ENCODE data around the gene FTO. TPM values are rescaled to one million over a fixed set of nuclear protein-coding genes. Genes with fewer than 3 reads are reported as not detected.

Gene FTO
- total and polyA plus RNA-seq, 2 of the 8 experiments (the other 6 are each of a cell fraction or from before 2014, with no cell fraction given), result 34.5 to 59.8 TPM

DNA sequence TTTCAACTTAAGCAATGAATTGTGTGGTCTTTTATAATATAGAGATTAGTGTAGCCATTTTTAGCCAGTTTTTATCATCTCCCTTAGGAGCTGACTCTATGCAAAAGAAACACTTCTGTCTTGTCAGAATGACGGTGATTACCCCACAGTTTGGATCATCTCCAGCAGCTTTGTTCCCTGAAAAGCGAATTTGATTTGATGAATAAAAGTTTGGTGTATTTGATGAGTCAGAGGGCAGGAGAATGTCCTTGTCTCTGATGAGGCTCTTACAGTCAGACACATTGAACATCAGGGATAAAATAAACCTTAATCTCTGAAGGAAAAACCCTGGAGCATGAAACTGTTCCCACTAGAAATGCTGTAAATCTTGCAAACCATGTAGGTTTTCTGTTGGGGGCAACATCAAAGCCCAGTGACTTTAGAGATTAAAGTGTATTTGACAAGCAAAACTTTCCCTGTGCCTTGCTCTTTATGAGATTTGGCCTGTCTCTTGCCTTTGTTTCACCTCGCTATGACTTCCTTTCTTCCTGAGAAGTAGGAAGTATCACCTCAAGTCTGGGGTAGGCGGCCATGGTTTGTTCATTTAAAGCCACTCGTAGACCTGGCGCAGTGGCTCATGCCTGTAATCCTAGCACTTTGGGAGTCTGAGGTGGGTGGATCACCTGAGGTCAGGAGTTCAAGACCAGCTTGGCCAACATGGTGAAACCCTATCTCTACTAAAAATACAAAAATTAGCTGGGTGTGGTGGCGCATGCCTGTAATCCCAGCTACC, 209.3 kb downstream of the FTO start:
- Histone ChIP-seq H3K23ac (ENCODE audit: insufficient read length) (no peak overlapping the region), H2BK15ac (ENCODE audit: low read length) (no peak overlapping the region), H3K79me1 (ENCODE audit: low read depth, low read length) (no peaks in the 10 kb centered on the region), H2BK12ac (ENCODE audit: low read depth, low read length) (no peak overlapping the region), H3K4me3 (ENCODE audit: extremely low read depth in 1 of 4, insufficient read depth in 2 of 4, low read depth in 3 of 4, low read length in 4 of 4) (no peak overlapping the region), H4K8ac (ENCODE audit: extremely low read depth, insufficient read depth, low read length) (no peak overlapping the region), H3K4me1 (replicated peaks in 1 of 4; ENCODE audit: control insufficient read depth in 3 of 4, insufficient read depth in 4 of 4, low read length in 3 of 4) (peaks cover 0 to 16% (median 7%) of the 10 kb centered on the region in 4 experiments; a peak in 3 of 7 replicates), H2BK5ac (ENCODE audit: low read depth, low read length) (no peak overlapping the region), H2BK120ac (replicated peaks; ENCODE audit: low read depth, low read length) (no peak overlapping the region), H3K23me2 (ENCODE audit: low read depth, low read length) (no peaks in the 10 kb centered on the region), H3K4ac (replicated peaks; ENCODE audit: insufficient read length, low read depth, low read length) (no peak overlapping the region), H2BK20ac (ENCODE audit: low read length) (no peak overlapping the region), H3K4me2 (ENCODE audit: insufficient read depth in 1 of 2, low read depth in 2 of 2, low read length in 2 of 2) (no peak overlapping the region), H2AK5ac (ENCODE audit: low read depth, low read length) (no peak overlapping the region), H3K18ac (ENCODE audit: extremely low read depth, low read length) (no peak overlapping the region), H3K14ac (ENCODE audit: insufficient read length) (no peak overlapping the region), H4K5ac (ENCODE audit: insufficient read length, low read depth, low read length) (no peak overlapping the region), H4K91ac (replicated peaks; ENCODE audit: insufficient read length, low read length) (no peak overlapping the region), H2AFZ (ENCODE audit: low read length) (no peak overlapping the region), H3K9ac (replicated peaks in 1 of 4; ENCODE audit: extremely low read depth in 1 of 4, low read depth in 3 of 4, low read length in 3 of 4) (no peak overlapping the region), H3K79me2 (ENCODE audit: control insufficient read depth in 1 of 2, insufficient read depth in 2 of 2, low read length in 2 of 2) (no peaks in the 10 kb centered on the region), H3K27ac (ENCODE audit: low read depth, low read length) (no peak overlapping the region), H3K9me3 (ENCODE audit: insufficient read depth in 2 of 2, low read depth in 1 of 2, low read length in 1 of 2) (no peaks in the 10 kb centered on the region), H3K56ac (replicated peaks; ENCODE audit: insufficient read length, low read depth, low read length) (no peak overlapping the region), H4K20me1 (replicated peaks in 1 of 2; ENCODE audit: control insufficient read depth in 1 of 2, insufficient read depth in 2 of 2, low read length in 2 of 2) (no peaks in the 10 kb centered on the region), H3K27me3 (replicated peaks in 1 of 4; ENCODE audit: control insufficient read depth in 3 of 4, extremely low read depth in 1 of 4, insufficient read depth in 3 of 4, low read length in 3 of 4) (no peaks in the 10 kb centered on the region), H3K36me3 (ENCODE audit: control insufficient read depth in 2 of 4, insufficient read depth in 4 of 4, low read length in 3 of 4) (no peaks in the 10 kb centered on the region)
- TF ChIP-seq BCL11A (IDR thresholded peaks at IDR 0.05; ENCODE audit: low read depth in 2 of 2, low read length in 2 of 2), result no peak
- TF ChIP-seq CBX8 (IDR thresholded peaks at IDR 0.05; ENCODE audit: borderline replicate concordance, low read depth, low read length), result no peak
- TF ChIP-seq POLR2AphosphoS5 (IDR thresholded peaks at IDR 0.05; ENCODE audit: low read depth, low read length), result no peak
- no peak for TF ChIP-seq PHF8 (conservative IDR thresholded peaks at IDR 0.05; ENCODE audit: low read depth, low read length)
- TF ChIP-seq ASH2L (IDR thresholded peaks at IDR 0.05; ENCODE audit: low read length), result no peak
- WGBS, 2 experiments (ENCODE audit: extremely low coverage in 1 of 2, insufficient coverage in 1 of 2, insufficient read length in 1 of 2, insufficient replicate concordance in 2 of 2, low coverage in 1 of 2, low lambda C conversion rate in 2 of 2, missing lambda C conversion rate in 1 of 2), result 91% methylated on average over 7 of the region's 7 CpGs; no CpG with 5 or more reads in 1 of the 2 experiments
- POLR2A ChIA-PET (ENCODE audit: partially characterized antibody), result no interaction called here
- DNase-seq (ENCODE audit: low read depth in 1 of 2, low spot score in 2 of 2), result no peak
- CTCF ChIA-PET (ENCODE audit: partially characterized antibody), result interaction anchor here (1.5 kb wide), 1 partner anchor 21 kb away, joined by 3 read pairs; no protein-coding TSS in a partner anchor
- no peak for FAIRE-seq

Data from H1 (cell line).